Left ventricle myocardium inferior (tissue), 1 donor: ENCODE data around the gene CDC42BPA. TPM values are rescaled to one million over a fixed set of nuclear protein-coding genes. Genes with fewer than 3 reads are reported as not detected.
"Not testable (repeated sequence)": the region's sequence is repeated elsewhere in the genome, so short reads cannot be mapped to it uniquely, and the experiment has no call there.

Source experiments
- DNase-seq: peaks from one replicate; pipeline ENCODE4 v3.0.0-alpha.2; 2020
- H3K27ac ChIP-seq: fragments of 200-600 bp; replicated peaks from 2 replicates; pipeline ENCODE4 v1.8.0; 2021
- H3K27me3 ChIP-seq: fragments of 200-600 bp; 2 replicates; pipeline ENCODE4 v1.8.0; 2021; ENCODE audit warnings: low read depth
- H3K36me3 ChIP-seq: fragments of 200-600 bp; 2 replicates; pipeline ENCODE4 v1.8.0; 2021
- H3K4me1 ChIP-seq: fragments of 200-600 bp; 2 replicates; pipeline ENCODE4 v1.8.0; 2021
- H3K4me3 ChIP-seq: fragments of 200-600 bp; 2 replicates; pipeline ENCODE4 v1.8.0; 2021; ENCODE audit warnings: mild to moderate bottlenecking, moderate library complexity
- H3K9me3 ChIP-seq: fragments of 200-600 bp; replicated peaks from 2 replicates; pipeline ENCODE4 v1.8.0; 2021
- intact Hi-C: fragments of 100-400 bp; cut with micrococcal nuclease; formaldehyde crosslinking; loops from one replicate; pipeline ENCODE4 v1.11.0; 2022
- total RNA-seq: library from RNA; stranded (reverse); fragmentation: NEBNext Ultra II Directional; extraction: Animal tissue kit (Norgen Biotek cat#: 25700); gene quantifications from one replicate; pipeline ENCODE4 v1.2.1, GENCODE V29; 2021
- TF ChIP-seq, protein P1 (sequence below): fragments of 200-600 bp; IDR thresholded peaks from 2 replicates; pipeline ENCODE4 v1.8.0; 2021; ENCODE audit warnings: antibody characterized with exemption, mild to moderate bottlenecking, borderline replicate concordance
- donor health status: DM: no; HTN: yes; CAD: no; lungs with severe emphysema.

CDC42BPA gene
- total RNA-seq, 1 donor from 2014 or later, result 35.1 TPM

DNA sequence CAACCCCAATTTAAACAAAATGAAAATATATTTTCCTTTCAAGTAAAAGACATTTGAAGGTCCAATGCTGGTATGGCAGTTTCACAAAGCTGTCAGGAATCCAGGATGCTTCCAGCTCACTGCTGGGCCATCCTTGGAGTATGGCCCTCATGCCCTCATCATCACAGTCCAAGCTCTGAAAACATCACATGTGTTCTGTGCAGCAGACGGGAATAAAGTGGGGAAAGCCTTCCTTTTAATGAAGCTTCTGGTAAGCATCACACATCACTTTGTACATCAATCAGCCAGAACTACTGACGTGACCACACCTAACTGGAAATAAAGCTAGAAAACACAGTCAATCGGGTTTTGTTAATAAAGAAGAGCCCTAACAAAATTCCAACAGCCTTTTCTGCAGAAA is 22.7 kb downstream of the CDC42BPA start:
- Histone ChIP-seq H3K9me3 (no peaks in the 10 kb centered on the region), H3K4me3 (no peak overlapping the region), H3K36me3 (no peaks in the 10 kb centered on the region), H3K27me3 (no peaks in the 10 kb centered on the region), H3K4me1 (peaks cover 30% of the 10 kb centered on the region), H3K27ac (no peak overlapping the region)
- no peak for DNase-seq
- TF ChIP-seq, protein P1, sequence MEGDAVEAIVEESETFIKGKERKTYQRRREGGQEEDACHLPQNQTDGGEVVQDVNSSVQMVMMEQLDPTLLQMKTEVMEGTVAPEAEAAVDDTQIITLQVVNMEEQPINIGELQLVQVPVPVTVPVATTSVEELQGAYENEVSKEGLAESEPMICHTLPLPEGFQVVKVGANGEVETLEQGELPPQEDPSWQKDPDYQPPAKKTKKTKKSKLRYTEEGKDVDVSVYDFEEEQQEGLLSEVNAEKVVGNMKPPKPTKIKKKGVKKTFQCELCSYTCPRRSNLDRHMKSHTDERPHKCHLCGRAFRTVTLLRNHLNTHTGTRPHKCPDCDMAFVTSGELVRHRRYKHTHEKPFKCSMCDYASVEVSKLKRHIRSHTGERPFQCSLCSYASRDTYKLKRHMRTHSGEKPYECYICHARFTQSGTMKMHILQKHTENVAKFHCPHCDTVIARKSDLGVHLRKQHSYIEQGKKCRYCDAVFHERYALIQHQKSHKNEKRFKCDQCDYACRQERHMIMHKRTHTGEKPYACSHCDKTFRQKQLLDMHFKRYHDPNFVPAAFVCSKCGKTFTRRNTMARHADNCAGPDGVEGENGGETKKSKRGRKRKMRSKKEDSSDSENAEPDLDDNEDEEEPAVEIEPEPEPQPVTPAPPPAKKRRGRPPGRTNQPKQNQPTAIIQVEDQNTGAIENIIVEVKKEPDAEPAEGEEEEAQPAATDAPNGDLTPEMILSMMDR, result no peak
- intact Hi-C loops, result no loop called here

DNA sequence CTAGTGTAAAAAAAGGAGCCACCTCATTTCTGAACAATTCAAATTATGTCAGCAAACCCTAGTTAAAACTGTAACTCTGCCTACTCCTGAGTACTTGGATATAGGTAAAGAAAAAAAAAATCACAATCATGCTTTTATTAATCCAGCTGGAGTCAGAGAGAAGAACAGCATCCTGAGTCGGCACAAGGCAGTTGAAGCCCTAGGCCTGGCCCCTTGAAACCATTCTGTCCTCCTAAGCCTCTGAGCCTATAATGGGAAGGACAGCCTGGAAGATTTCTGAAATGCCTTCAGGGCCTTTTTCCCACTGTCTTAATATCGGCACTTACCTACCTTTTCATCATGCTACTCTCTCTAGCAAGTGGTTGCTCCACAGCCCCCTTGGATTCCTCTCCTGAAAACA is 32.5 kb downstream of the CDC42BPA start:
- H3K9me3 ChIP-seq, result peaks cover 19% of the 10 kb centered on the region
- H3K4me1 ChIP-seq, result peaks cover 11% of the 10 kb centered on the region
- DNase-seq, result no peak
- TF ChIP-seq, protein P1, result no peak
- H3K27ac ChIP-seq, result no peak overlapping the region
- no peaks in the 10 kb centered on the region for H3K27me3 ChIP-seq
- no peak overlapping the region for H3K4me3 ChIP-seq
- H3K36me3 ChIP-seq, result no peaks in the 10 kb centered on the region
- intact Hi-C loops, result no loop called here

DNA sequence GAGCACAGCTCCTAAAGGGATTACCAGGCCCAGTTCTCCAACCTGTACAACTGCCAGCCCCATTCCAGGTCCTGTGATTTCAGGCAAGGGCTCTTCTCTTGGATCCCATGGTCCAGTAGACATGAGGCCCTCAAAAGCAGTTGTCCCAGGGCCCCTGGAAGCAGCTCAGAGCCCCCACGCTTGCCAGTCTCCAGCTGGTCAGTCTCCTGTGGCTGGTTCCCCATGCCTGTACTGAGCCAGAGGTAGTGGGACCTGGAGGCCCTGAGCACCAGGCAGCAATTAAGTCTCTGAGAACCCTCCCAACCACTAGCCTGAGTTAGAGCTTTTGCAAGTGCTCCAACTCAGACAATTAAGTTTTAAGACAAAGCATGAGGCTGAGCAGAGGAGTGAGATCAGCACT is 36.9 kb downstream of the CDC42BPA start:
- no peak for DNase-seq
- H3K36me3 ChIP-seq, result no peaks in the 10 kb centered on the region
- H3K27ac ChIP-seq, result no peak overlapping the region
- intact Hi-C loops, result no loop called here
- no peak overlapping the region for H3K4me3 ChIP-seq
- H3K4me1 ChIP-seq, result peaks cover 13% of the 10 kb centered on the region
- TF ChIP-seq, protein P1, result no peak
- H3K27me3 ChIP-seq, result no peaks in the 10 kb centered on the region
- H3K9me3 ChIP-seq, result peaks cover 14% of the 10 kb centered on the region

DNA sequence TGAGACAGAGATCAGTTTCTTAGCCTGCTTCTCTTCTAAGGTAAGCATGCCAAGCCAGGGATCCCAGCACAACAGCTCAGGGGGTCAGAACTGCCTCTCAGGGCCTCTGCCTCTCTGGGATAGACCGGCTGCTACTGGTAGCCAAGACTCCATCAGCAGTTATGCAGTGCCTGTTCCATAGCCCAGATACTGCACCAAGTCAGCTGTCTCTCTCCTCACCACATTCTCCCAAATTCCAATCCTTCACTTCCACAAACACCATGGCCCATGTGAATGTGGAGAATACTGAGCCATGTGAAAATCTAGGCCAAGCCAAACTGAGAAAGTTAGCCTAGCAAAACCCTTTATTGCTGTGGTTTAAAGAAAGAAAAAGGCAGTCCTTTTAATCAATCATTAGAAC is 37.5 kb downstream of the CDC42BPA start:
- Histone ChIP-seq H3K4me3 (no peak overlapping the region), H3K27ac (no peak overlapping the region), H3K4me1 (peaks cover 13% of the 10 kb centered on the region), H3K9me3 (peaks cover 8% of the 10 kb centered on the region), H3K27me3 (no peaks in the 10 kb centered on the region), H3K36me3 (no peaks in the 10 kb centered on the region)
- intact Hi-C loops, result no loop called here
- TF ChIP-seq, protein P1, result no peak
- no peak for DNase-seq

DNA sequence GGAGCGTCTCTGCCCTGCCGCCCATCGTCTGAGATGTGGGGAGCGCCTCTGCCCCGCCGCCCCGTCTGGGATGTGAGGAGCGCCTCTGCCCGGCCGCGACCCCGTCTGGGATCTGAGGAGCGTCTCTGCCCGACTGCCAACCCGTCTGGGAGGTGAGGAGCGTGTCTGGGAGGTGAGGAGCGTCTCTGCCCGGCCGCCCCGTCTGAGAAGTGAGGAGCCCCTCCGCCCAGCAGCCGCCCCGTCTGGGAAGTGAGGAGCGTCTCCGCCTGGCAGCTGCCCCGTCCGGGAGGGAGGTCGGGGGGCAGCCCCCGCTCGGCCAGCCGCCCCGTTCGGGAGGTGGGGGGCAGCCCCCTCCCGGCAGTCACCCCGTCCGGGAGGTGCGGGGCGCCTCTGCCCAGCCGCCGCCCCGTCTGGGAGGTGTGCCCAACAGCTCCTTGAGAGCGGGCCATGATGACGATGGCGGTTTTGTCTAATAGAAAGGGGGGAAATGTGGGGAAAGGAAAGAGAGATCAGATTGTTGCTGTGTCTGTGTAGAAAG is 42.1 kb downstream of the CDC42BPA start:
- peaks cover 10% of the 10 kb centered on the region for H3K4me1 ChIP-seq
- H3K4me3 ChIP-seq, intact Hi-C loops, H3K27ac ChIP-seq, H3K36me3 ChIP-seq, H3K27me3 ChIP-seq, DNase-seq, H3K9me3 ChIP-seq: not testable (repeated sequence)

DNA sequence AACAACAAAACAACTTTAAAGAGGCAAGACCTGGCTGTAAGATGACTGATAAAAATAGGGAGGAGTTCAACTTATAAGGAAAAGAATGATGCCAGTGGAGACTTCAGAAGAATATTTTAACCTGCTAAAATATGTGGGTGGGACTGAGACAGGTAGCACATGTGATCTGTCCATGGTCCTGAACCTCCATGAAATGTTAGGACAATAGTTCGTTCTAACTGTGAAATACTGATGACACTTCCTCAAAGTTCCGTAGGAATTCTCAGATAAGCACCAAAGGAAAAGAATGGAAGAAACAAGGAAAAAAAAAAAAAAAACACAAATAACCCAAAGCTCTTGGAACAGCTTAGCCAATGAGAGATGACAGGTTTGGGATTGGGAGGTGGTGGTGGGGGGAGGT is 44.7 kb downstream of the CDC42BPA start:
- H3K9me3 ChIP-seq, result no peaks in the 10 kb centered on the region
- no peaks in the 10 kb centered on the region for H3K27me3 ChIP-seq
- no peaks in the 10 kb centered on the region for H3K36me3 ChIP-seq
- TF ChIP-seq, protein P1, result no peak
- DNase-seq, result no peak
- H3K4me3 ChIP-seq, result no peak overlapping the region
- peaks cover 25% of the 10 kb centered on the region for H3K4me1 ChIP-seq
- H3K27ac ChIP-seq, result no peak overlapping the region
- intact Hi-C loops, result no loop called here
